HepG2 (cell line): ENCODE data around the gene CRIM1. TPM values are rescaled to one million over a fixed set of nuclear protein-coding genes. Genes with fewer than 3 reads are reported as not detected.

Experiments used
- ATAC-seq: fragments of 200-7000 bp; cut with Tn5 transposase; 3 replicates; pipeline ENCODE4 v1.9.1; 2020; ENCODE audit warnings: mild to moderate bottlenecking, moderate library complexity
- BruUV-seq: library from RNA; stranded (reverse); fragments of 400-500 nt; replicated peaks from 2 replicates; lab custom pipeline; 2021; lab: Mats Ljungman, UMichigan
- CTCF ChIA-PET: fragments of 300-600 bp; formaldehyde crosslinking; extraction: SDS; loops from one replicate; lab custom pipeline; 2021; ENCODE audit warnings: low total read pairs, inconsistent platforms, low intra/inter-chr PET ratio; lab: Yijun Ruan, JAX
- POLR2A ChIA-PET: fragments of 350-600 bp; sonication (Branson Sonifier 250); formaldehyde crosslinking; loops from one replicate; lab custom pipeline; 2020; ENCODE audit warnings: antibody characterized with exemption, inconsistent platforms; lab: Yijun Ruan, JAX
- DNase-seq: peaks from one replicate; pipeline ENCODE4 v3.0.0-alpha.2; 2015; ENCODE audit warnings: low spot score
- FAIRE-seq: peaks from 3 replicates; lab custom pipeline; 2011; peaks lifted over from hg19 to GRCh38; lab: Jason Lieb, UNC
- H2AFZ ChIP-seq: one replicate; pipeline ENCODE4 v1.6.1; 2011; ENCODE audit warnings: low read length, inconsistent platforms
- H3K27ac ChIP-seq: fragments of 300-600 bp; 3 replicates; pipeline ENCODE4 v1.8.0; 2011; ENCODE audit warnings: mixed run types, mild to moderate bottlenecking, mixed read lengths, low read length, inconsistent platforms; ENCODE audit not compliant: insufficient read depth; ENCODE audit errors: extremely low read length
- H3K27me3 ChIP-seq, 2 experiments: fragments of 200-600 bp in 1 of 2; 2 replicates in 1 of 2; 3 replicates in 1 of 2; pipeline versions ENCODE4 v1.6.0 to v1.8.0; 2011; ENCODE audit warnings: low read length in 2 of 2, mild to moderate bottlenecking in 2 of 2, moderate library complexity in 2 of 2, inconsistent platforms in 1 of 2; ENCODE audit not compliant: insufficient read depth in 2 of 2, control insufficient read depth in 1 of 2
- H3K36me3 ChIP-seq, 2 experiments: fragments of 200-600 bp in 1 of 2; replicated peaks in 1 of 2; 2 replicates in 1 of 2; 3 replicates in 1 of 2; pipeline versions ENCODE4 v1.5.1 to v1.8.0; 2011; ENCODE audit warnings: low read length in 2 of 2, inconsistent platforms in 1 of 2; ENCODE audit not compliant: insufficient read depth in 2 of 2, control insufficient read depth in 1 of 2
- H3K4me1 ChIP-seq: 2 replicates; pipeline ENCODE4 v1.5.1; 2012; ENCODE audit warnings: low read length, inconsistent platforms; ENCODE audit not compliant: insufficient read depth
- H3K4me2 ChIP-seq: 2 replicates; pipeline ENCODE4 v1.6.0; 2011; ENCODE audit warnings: low read depth, low read length, inconsistent platforms
- H3K4me3 ChIP-seq, 3 experiments: fragments of 200-600 bp in 1 of 3; sonication (generic), shearing (Covaris generic) in 1 of 3; replicated peaks in 1 of 3; 2 replicates each; pipeline ENCODE4 v1.5.1; 2011 to 2016; ENCODE audit warnings: low read length in 3 of 3, inconsistent platforms in 2 of 3, low read depth in 2 of 3, mild to moderate bottlenecking in 2 of 3, control low read depth in 1 of 3, mixed read lengths in 1 of 3; ENCODE audit not compliant: insufficient read depth in 1 of 3
- H3K79me2 ChIP-seq: one replicate; pipeline ENCODE4 v1.6.1; 2011; ENCODE audit warnings: low read length, inconsistent platforms; ENCODE audit not compliant: insufficient read depth
- H3K9ac ChIP-seq: 2 replicates; pipeline ENCODE4 v1.6.0; 2011; ENCODE audit warnings: mild to moderate bottlenecking, low read depth, low read length, inconsistent platforms; ENCODE audit not compliant: insufficient read depth
- H3K9me3 ChIP-seq: 2 replicates; pipeline ENCODE4 v1.5.1; 2012; ENCODE audit warnings: mild to moderate bottlenecking, low read length
- H4K20me1 ChIP-seq: 2 replicates; pipeline ENCODE4 v1.6.0; 2011; ENCODE audit warnings: inconsistent platforms, mild to moderate bottlenecking, low read length, moderate library complexity; ENCODE audit not compliant: insufficient read depth
- ARNTL ChIP-seq: sonication (generic); formaldehyde crosslinking; IDR thresholded peaks from 2 replicates; pipeline ENCODE4 v1.4.0; 2020; ENCODE audit warnings: mild to moderate bottlenecking, missing genetic modification reagents
- CC2D1A ChIP-seq: sonication (generic); formaldehyde crosslinking; IDR thresholded peaks from 2 replicates; pipeline ENCODE4 v1.8.1; 2023; ENCODE audit warnings: mild to moderate bottlenecking, missing genetic modification reagents
- FOXA3 ChIP-seq: IDR thresholded peaks from 2 replicates; pipeline ENCODE4 v1.6.1; 2016; ENCODE audit warnings: missing genetic modification reagents, missing compliant biosample characterization
- FOXP1 ChIP-seq, 2 experiments: fragments of 450-650 bp in 1 of 2; IDR thresholded peaks; 2 replicates each; pipeline ENCODE4 v1.6.1; 2017 to 2018; ENCODE audit warnings: antibody characterized with exemption in 1 of 2
- HOXA7 ChIP-seq: sonication (generic); formaldehyde crosslinking; IDR thresholded peaks from 2 replicates; pipeline ENCODE4 v1.8.1; 2022; ENCODE audit warnings: mild to moderate bottlenecking, missing genetic modification reagents, moderate library complexity
- IRF2 ChIP-seq: IDR thresholded peaks from 2 replicates; pipeline ENCODE4 v1.6.1; 2018; ENCODE audit warnings: missing genetic modification reagents, missing compliant biosample characterization
- KAT7 ChIP-seq: IDR thresholded peaks from 2 replicates; pipeline ENCODE4 v1.6.1; 2018; ENCODE audit warnings: borderline replicate concordance, missing compliant biosample characterization
- LCORL ChIP-seq, 2 experiments: fragments of 450-650 bp in 1 of 2; sonication (generic) in 1 of 2; formaldehyde crosslinking in 1 of 2; IDR thresholded peaks; 2 replicates each; pipeline versions ENCODE4 v1.5.0 to v1.6.1; 2017 to 2020; ENCODE audit warnings: antibody characterized with exemption in 1 of 2, missing genetic modification reagents in 1 of 2
- REXO4 ChIP-seq: sonication (generic); formaldehyde crosslinking; IDR thresholded peaks from 2 replicates; pipeline ENCODE4 v1.8.0; 2022; ENCODE audit warnings: missing genetic modification reagents, mild to moderate bottlenecking, borderline replicate concordance
- SMC3 ChIP-seq: IDR thresholded peaks from 2 replicates; pipeline ENCODE4 v1.6.1; 2011; ENCODE audit warnings: low read length, improper control_type of control experiment
- TCF7 ChIP-seq: sonication (generic); IDR thresholded peaks from 2 replicates; pipeline ENCODE4 v1.6.1; 2016; ENCODE audit warnings: antibody characterized with exemption, low read depth
- TP53 ChIP-seq: sonication (generic); formaldehyde crosslinking; conservative IDR thresholded peaks from 2 replicates; pipeline ENCODE4 v1.4.0; 2020; ENCODE audit warnings: missing genetic modification reagents
- TSC22D2 ChIP-seq: sonication (generic); formaldehyde crosslinking; IDR thresholded peaks from 2 replicates; pipeline ENCODE4 v1.5.1; 2020; ENCODE audit warnings: missing genetic modification reagents, mild to moderate bottlenecking, borderline replicate concordance
- ZBTB20 ChIP-seq: sonication (generic); formaldehyde crosslinking; IDR thresholded peaks from 2 replicates; pipeline ENCODE4 v1.8.1; 2023; ENCODE audit warnings: missing genetic modification reagents, low read depth, mild to moderate bottlenecking, borderline replicate concordance
- ZNF180 ChIP-seq: sonication (generic); formaldehyde crosslinking; IDR thresholded peaks from 2 replicates; pipeline ENCODE4 v1.4.0; 2020; ENCODE audit warnings: low read depth, missing genetic modification reagents, borderline replicate concordance
- ZNF670 ChIP-seq: sonication (generic); formaldehyde crosslinking; IDR thresholded peaks from 2 replicates; pipeline ENCODE4 v1.8.0; 2022; ENCODE audit warnings: mild to moderate bottlenecking, missing genetic modification reagents, borderline replicate concordance
- ZNF737 ChIP-seq: sonication (generic); formaldehyde crosslinking; IDR thresholded peaks from 2 replicates; pipeline ENCODE4 v1.5.0; 2020; ENCODE audit warnings: missing genetic modification reagents, mild to moderate bottlenecking, borderline replicate concordance
- ZSCAN29 ChIP-seq: sonication (generic); formaldehyde crosslinking; conservative IDR thresholded peaks from 2 replicates; pipeline ENCODE4 v1.4.0; 2020; ENCODE audit warnings: mild to moderate bottlenecking, missing genetic modification reagents
- whole genome bisulfite sequencing: methylation state at CpG from one replicate; pipeline ENCODE4 v1.1.6; 2017; ENCODE audit warnings: low lambda C conversion rate; 5-methylcytosine and 5-hydroxymethylcytosine counted together
- in situ Hi-C: cut with HindIII; loops from 2 replicates; pipeline ENCODE4 v1.10.0; 2017; ENCODE audit warnings: low pct_unique_long_range_greater_than_20kb; ENCODE audit not compliant: extremely low pct_ligation_motif_present
- intact Hi-C: fragments of 100-400 bp; cut with micrococcal nuclease; formaldehyde crosslinking; loops from one replicate; pipeline ENCODE4 v1.10.0; 2022; ENCODE audit not compliant: unreplicated experiment
- polyA plus RNA-seq, 8 experiments: library from polyadenylated mRNA; depleted of rRNA in 3 of 8; stranded (reverse) in 7 of 8; unstranded in 1 of 8; fragments of >200 nt; fragmentation: Illumina TruSeq in 4 of 8; extraction: Trizol in 4 of 8; gene quantifications; 2 replicates each; pipeline versions ENCODE4 v1.2.1 to v1.2.3, GENCODE V29; 2011 to 2016; ENCODE audit warnings: low read depth in 4 of 8, missing spikeins in 1 of 8, mixed read lengths in 1 of 8; ENCODE audit not compliant: insufficient read depth in 1 of 8
- total RNA-seq, 5 experiments: library from RNA; depleted of rRNA; stranded (reverse); fragments of >200 nt; fragmentation: Illumina TruSeq; extraction: Trizol; gene quantifications; 2 replicates each; pipeline ENCODE4 v1.2.3, GENCODE V29; 2016; ENCODE audit warnings: low read depth in 1 of 5
- TF ChIP-seq, protein P1 (sequence below): sonication (generic); formaldehyde crosslinking; IDR thresholded peaks from 2 replicates; pipeline ENCODE4 v1.4.0; 2020; ENCODE audit warnings: missing genetic modification reagents, borderline replicate concordance
- TF ChIP-seq, protein P2 (sequence below): sonication (generic); formaldehyde crosslinking; IDR thresholded peaks from 2 replicates; pipeline ENCODE4 v1.8.0; 2022; ENCODE audit warnings: mild to moderate bottlenecking, missing genetic modification reagents, moderate library complexity
- TF ChIP-seq, protein P3 (sequence below): IDR thresholded peaks from 2 replicates; pipeline ENCODE4 v1.6.1; 2018; ENCODE audit warnings: missing genetic modification reagents, mild to moderate bottlenecking, missing compliant biosample characterization

CRIM1 gene
- total and polyA plus RNA-seq, 2 of the 13 experiments (the other 11 are each of a cell fraction or from before 2014, with no cell fraction given): 39.1 to 69.9 TPM

DNA sequence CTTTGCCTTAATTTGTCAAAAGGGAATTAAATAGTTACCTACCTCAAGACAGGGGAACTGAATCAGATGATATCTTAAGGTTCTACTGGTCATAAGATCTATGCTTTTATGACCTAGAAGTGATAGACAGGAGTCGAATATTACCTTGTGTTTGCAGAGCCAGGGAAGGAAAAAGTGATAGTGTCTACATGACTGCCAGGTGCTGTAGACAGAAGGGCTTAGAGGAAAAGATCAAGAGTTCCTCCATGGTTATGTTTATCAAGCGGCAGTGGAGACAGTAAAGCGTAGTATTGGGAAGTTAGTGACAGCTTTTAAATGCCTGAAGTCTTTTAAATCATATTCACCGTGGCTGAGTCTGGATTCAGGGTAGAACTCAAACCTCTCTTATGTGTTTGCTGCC, 11.9 kb downstream of the CRIM1 start:
- intact Hi-C loops (no loop called here), in situ Hi-C loops (no loop called here)
- Histone ChIP-seq H3K4me2 (peak overlapping the region; percentile 36), H3K27me3 (no peaks in the 10 kb centered on the region), H3K4me3 (peak overlapping the region in 1 of 3 experiments; percentile 5; a peak in 1 of 6 replicates), H2AFZ (no peak overlapping the region), H3K9ac (no peak overlapping the region), H3K36me3 (peaks cover 5% of the 10 kb centered on the region in 2 experiments; a peak in 4 of 5 replicates), H3K9me3 (no peaks in the 10 kb centered on the region), H3K79me2 (peaks cover 100% of the 10 kb centered on the region), H3K4me1 (peaks cover 91% of the 10 kb centered on the region), H4K20me1 (peaks cover 67% of the 10 kb centered on the region), H3K27ac (peak overlapping the region; percentile 51)
- BruUV-seq: no TSS peak
- ChIA-PET CTCF (interaction anchor here (1.0 kb wide), 1 partner anchor 9 kb away, joined by 3 read pairs; no protein-coding TSS in a partner anchor), POLR2A (interaction anchor here (1.3 to 2.8 kb wide), 3 partner anchors 9 to 13 kb away, joined by 7 read pairs; partner anchors contain the start of gene CRIM1)
- ATAC-seq (peak; percentile 81), DNase-seq (peak; percentile 72), FAIRE-seq (peak; percentile 44)
- WGBS: 22% methylated on average over 4 of the region's 4 CpGs
- TF ChIP-seq, protein P1, sequence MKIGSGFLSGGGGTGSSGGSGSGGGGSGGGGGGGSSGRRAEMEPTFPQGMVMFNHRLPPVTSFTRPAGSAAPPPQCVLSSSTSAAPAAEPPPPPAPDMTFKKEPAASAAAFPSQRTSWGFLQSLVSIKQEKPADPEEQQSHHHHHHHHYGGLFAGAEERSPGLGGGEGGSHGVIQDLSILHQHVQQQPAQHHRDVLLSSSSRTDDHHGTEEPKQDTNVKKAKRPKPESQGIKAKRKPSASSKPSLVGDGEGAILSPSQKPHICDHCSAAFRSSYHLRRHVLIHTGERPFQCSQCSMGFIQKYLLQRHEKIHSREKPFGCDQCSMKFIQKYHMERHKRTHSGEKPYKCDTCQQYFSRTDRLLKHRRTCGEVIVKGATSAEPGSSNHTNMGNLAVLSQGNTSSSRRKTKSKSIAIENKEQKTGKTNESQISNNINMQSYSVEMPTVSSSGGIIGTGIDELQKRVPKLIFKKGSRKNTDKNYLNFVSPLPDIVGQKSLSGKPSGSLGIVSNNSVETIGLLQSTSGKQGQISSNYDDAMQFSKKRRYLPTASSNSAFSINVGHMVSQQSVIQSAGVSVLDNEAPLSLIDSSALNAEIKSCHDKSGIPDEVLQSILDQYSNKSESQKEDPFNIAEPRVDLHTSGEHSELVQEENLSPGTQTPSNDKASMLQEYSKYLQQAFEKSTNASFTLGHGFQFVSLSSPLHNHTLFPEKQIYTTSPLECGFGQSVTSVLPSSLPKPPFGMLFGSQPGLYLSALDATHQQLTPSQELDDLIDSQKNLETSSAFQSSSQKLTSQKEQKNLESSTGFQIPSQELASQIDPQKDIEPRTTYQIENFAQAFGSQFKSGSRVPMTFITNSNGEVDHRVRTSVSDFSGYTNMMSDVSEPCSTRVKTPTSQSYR: no peak
- TF ChIP-seq KAT7 (CRISPR knock-in tag) (peak; percentile 19; the same call in 1 of the 2 replicates), SMC3 (no peak), REXO4 (CRISPR knock-in tag) (no peak), CC2D1A (CRISPR knock-in tag) (no peak), IRF2 (CRISPR knock-in tag) (0 out of 2 replicates have a peak, but pooled peaks have one; percentile 49), TP53 (no peak), ZBTB20 (no peak), FOXP1 (IDR thresholded peaks at IDR 0.05) (no peak), FOXP1 (CRISPR knock-in tag; IDR thresholded peaks at IDR 0.05) (peak; percentile 43; the same call in 1 of the 2 replicates), HOXA7 (no peak), TCF7 (peak; percentile 62), FOXA3 (peak; percentile 43; the same call in 1 of the 2 replicates), LCORL (IDR thresholded peaks at IDR 0.05) (no peak), LCORL (CRISPR knock-in tag; IDR thresholded peaks at IDR 0.05) (no peak), ZSCAN29 (CRISPR knock-in tag) (peak; percentile 75; the same call in 1 of the 2 replicates), ARNTL (CRISPR knock-in tag) (no peak), TSC22D2 (no peak), ZNF180 (CRISPR knock-in tag) (no peak), ZNF670 (no peak), ZNF737 (no peak)
- TF ChIP-seq, protein P2, sequence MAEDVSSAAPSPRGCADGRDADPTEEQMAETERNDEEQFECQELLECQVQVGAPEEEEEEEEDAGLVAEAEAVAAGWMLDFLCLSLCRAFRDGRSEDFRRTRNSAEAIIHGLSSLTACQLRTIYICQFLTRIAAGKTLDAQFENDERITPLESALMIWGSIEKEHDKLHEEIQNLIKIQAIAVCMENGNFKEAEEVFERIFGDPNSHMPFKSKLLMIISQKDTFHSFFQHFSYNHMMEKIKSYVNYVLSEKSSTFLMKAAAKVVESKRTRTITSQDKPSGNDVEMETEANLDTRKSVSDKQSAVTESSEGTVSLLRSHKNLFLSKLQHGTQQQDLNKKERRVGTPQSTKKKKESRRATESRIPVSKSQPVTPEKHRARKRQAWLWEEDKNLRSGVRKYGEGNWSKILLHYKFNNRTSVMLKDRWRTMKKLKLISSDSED: no peak
- TF ChIP-seq, protein P3, sequence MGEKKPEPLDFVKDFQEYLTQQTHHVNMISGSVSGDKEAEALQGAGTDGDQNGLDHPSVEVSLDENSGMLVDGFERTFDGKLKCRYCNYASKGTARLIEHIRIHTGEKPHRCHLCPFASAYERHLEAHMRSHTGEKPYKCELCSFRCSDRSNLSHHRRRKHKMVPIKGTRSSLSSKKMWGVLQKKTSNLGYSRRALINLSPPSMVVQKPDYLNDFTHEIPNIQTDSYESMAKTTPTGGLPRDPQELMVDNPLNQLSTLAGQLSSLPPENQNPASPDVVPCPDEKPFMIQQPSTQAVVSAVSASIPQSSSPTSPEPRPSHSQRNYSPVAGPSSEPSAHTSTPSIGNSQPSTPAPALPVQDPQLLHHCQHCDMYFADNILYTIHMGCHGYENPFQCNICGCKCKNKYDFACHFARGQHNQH (CRISPR knock-in tag): 0 out of 2 replicates have a peak, but pooled peaks have one; percentile 4
